Measurements from ENCODE around the gene SCIMP.
A peak's percentile ranks its signal among the peaks of the same experiment; 100 is the strongest.
"Not testable (repeated sequence)": the region's sequence is repeated elsewhere in the genome, so short reads cannot be mapped to it uniquely, and the experiment has no call there.

Gene SCIMP

DNA sequence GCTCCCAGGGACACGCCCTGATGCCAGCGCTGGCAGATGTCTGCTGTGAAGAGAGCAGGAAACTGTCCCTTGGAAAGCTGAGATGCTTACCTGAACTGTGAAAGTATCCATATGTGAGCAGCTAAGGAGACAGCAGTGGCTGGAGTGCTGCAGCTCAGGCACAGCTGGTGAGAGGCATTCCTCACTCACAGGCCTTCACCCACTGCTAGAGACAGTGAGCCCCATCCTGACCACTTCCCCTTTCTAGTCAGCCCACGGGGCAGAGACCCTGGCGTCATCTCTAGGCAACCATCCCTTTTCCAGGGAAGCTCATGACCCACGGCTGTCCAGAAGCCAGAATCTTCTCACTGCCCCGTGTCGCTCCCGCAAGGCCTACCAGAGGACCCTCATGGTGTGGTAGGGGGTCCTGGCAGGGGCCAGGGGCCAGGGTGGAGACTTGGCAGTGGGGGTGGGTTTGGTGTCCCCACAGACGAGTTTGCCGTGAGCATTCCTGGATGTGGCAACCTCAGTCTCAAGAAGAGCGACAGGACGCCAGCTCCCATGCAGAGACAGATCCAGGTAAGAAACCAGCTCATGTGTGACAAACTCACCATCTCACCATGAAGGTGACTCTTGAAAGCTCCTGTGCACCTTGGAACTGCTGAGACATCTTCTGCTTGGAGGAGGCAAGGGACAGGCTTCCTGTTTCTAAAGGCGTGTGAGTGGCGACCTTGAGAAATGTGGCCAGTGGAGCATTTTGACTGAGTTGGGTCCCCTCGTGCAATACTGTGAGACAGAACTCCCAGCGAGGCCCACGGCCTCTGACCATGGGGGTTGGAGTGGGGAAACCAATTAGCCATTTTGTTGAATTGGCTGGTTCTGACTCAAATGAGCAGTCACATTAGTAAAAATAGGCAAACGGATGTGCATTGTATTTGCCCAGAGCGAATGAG lies at the start of gene SCIMP:
SCIMP (minus strand) TSS at position 216 of the 932 bp plus-strand sequence; CDS start at position 111, 105 bp downstream.
- DNase-seq, result no peak

DNA sequence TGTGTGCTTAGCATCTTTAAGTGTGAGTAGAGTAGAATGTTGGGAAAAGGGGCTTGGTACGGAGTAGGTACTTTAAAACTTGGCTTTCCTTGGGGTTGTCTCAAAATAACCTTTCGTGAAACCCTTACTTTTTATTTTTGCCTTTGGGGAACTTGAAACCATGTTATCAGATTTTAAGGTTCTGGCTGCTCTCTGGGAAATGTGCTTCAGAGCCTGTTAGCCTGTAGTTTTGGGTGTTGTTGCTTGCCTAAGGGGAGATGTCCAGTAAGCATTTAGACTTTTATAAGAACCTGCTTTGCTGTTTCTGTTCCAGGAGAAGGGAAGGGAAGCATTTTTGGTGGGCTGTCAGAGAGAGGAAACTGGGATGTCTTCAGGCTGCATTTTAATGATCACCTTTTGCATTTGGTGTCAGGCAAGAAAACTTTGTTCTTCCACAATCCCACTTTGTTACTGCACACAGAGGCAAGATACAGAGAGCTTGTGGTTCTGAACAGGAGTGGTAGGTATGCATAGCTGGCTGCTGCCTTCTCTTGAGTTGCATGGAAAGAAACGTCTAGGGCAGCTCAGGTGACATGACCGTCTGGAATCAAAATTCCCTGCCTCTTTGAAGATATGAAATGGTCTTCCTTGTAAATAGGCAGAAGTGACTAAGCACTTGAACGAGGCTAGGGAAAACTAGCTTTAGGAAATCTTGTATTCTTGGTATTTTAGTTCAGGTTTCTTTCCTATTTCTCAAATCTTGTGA lies 49.1 kb upstream of the SCIMP start:
- no peak for DNase-seq

GRCh38 chr17:5282642-5283217 lies 48.1 kb upstream of the SCIMP start:
- no peak for DNase-seq

- peak; percentile 28 for DNase-seq
These were observed 47.4 kb upstream of the SCIMP start, which contains the start of gene RABEP1 for GRCh38 chr17:5281814-5282641. Gene RABEP1, plus strand, starts transcription at chr17:5282284. Its CDS starts 203 bp downstream, at chr17:5282487.

DNA sequence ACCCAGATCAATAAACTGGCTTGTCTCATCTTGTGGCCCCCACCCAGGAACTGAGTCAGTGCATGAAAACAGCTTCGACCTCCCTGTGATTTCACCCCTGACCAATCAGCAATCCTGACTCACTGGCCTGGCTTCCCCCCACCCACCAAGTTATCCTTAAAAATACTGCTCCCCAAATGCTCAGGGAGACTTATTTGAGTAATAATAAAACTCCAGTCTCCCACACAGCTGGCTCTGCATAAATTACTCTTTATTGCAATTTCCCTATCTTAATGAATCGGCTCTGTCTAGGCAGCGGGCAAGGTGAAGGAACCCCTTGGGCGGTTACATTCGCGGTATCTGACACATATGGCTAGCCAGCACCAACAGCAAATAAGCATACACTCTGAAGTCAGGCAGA lies 37.7 kb upstream of the SCIMP start:
- DNase-seq, result no peak

- no peak for DNase-seq
These were observed 34.7 kb upstream of the SCIMP start for GRCh38 chr17:5269241-5269960.

DNA sequence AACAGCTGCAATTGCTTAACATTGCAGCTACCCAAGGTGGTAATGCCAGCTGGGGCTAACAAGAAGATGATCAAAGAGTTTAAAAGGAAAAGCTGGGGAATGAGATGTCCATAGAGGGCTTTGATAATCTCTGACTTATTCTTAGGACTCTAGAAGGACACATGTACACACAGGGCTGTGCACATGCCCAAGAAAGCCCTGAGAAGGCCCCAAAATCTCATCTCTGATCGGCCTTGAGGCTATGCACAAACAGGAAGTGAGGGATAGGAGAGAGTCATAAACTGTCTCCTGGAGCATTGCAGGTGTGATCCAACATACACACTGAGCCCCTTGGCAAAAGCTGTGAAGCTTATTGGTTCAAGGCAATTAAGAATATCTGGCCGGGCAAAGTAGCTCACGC lies 30.2 kb upstream of the SCIMP start:
- DNase-seq, result no peak

GRCh38 chr17:5263441-5263840 lies 28.8 kb upstream of the SCIMP start:
- no peak for DNase-seq

GRCh38 chr17:5262416-5262991 lies 27.8 kb upstream of the SCIMP start:
- no peak for DNase-seq

- DNase-seq, result no peak
These were observed 25.9 kb upstream of the SCIMP start for GRCh38 chr17:5260542-5260941.

DNA sequence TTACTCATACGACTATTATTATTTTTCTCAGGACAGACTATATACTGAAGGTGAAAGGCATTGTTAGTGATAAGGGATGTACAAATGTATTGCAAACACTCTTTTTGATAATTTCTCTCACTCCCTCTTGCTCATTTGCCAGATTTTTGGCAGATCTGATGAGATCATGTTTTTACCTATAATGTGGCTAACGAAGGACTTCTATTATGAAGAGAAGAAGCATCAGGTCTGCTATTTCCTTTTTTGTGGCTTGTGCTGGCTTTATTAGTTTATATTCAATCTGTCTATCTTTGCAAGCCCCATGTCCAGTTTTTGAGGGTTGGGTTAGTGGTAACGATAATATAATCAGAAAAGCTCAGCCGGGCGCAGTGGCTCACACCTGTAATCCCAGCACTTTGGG lies 22.5 kb upstream of the SCIMP start:
- no peak for DNase-seq

- no peak for DNase-seq
These were observed 20.4 kb upstream of the SCIMP start for GRCh38 chr17:5254903-5255521.

GRCh38 chr17:5254414-5254813 lies 19.8 kb upstream of the SCIMP start:
- no peak for DNase-seq

DNA sequence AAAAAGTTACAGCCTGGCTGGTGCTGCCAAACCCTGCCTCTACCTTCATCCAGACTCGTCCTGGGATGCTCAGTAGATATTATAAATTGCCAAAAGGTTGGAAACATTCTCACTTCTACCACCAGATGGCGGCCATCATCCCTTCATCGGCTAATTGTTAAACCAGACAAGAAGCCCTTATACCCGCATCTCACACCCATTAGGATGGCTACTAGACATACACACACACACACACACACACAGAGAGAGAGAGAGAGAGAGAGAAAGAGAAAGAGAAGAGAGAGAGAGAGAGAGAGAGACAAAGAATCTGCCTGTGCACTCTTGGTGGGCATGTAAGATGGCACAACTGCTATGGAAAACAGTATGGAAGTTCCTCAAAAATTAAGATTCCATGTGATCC lies 15.0 kb upstream of the SCIMP start:
- DNase-seq, result peak; percentile 2

- DNase-seq, result no peak
These were observed 14.3 kb upstream of the SCIMP start for GRCh38 chr17:5248821-5249479.

GRCh38 chr17:5247621-5248020 lies 13.0 kb upstream of the SCIMP start:
- DNase-seq, result no peak

- DNase-seq, result no peak
These were observed 7.4 kb upstream of the SCIMP start for GRCh38 chr17:5241861-5242671.

DNA sequence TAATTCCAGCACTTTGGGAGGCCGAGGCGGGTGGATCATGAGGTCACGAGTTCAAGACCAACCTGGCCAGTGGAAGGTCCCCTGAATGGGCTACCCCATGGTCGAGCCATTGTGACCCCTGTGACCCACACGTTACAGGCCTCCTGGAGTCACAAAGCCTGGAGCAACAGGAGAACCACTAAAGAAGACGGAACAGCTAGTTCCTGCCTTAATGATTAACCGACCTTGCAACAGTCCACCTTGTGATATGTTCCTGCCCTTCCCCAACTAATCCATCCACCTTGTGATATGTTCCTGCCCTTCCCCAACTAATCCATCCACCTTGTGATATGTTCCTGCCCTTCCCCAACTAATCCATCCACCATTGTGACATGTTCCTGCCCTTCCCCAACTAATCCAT lies 5.1 kb upstream of the SCIMP start:
- not testable (repeated sequence) for DNase-seq

DNA sequence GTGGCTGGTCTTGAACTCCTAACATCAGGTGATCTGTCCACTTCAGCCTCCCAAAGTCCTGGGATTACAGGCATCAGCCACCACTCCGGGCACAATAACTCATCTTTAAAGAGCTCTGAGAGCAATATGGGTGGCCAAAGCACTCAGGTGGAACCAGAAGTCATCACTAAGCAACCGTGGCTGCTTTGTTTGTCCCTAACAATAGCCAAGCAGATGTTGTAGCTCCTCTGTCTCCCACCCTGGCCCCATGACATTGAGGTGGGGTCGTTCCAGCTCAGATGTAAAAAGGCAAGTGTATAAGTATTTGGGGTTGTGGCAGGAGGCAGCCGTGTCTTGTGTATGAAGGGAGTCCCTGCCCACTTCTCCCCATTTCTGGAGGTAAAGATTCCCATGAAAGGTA lies 3.7 kb upstream of the SCIMP start:
- no peak for DNase-seq

All from NCI-H524 treated with DMSO at 0.1 percent for 48 hours (cell line).